GM12873 (cell line): Measurements from ENCODE around the gene CATSPER4.

Experiments
- TF ChIP-seq, protein P1 (sequence below): IDR thresholded peaks from 2 replicates; pipeline ENCODE4 v1.5.1; 2012; ENCODE audit warnings: low read depth, mild to moderate bottlenecking, moderate library complexity, low read length, control low read depth; ENCODE audit not compliant: insufficient read depth; ENCODE audit errors: missing control alignments

The CATSPER4 gene

DNA sequence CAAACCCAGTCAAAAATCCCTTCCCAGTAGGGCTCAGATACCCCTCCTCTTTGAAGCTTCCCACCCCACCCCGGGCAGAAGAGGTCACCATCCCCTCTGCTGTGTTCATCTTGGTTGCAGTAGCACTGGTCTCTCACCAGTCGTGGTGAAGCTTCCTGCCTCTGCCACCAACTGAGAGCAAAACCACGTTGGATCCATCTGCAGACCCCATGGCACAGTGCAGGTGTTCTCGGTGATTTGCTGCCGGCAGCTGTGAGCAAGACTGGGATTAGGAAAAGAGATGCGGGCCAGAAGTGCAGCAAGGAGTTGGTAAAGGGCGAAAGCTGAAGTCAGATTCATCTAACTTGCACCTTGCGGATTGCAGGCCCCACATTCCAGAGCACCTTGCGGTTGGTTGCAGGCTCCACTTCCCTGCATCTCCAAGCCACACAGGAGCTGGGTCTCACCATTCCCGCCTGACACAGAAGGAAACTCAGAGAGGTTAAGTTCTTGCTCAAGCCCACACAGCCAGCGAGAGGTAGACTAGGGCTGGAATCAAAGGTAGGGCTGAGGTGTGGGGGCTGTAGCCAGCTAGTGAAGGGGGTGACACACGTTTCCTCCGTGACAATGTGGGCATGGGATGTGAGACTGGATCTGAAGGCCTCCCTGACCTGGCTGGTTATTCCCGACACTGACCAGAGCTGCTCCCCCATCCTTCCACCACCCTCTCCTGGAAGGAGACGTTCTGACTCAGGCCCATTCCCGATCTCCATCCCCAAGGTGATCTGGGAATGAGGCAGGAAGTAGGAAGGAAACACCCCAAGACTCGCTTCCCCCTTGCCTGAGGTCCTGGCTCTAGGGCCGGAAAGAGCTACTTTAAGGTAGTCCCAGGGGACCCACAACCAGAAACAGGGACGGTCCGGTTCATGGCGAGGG lies 34.8 kb upstream of the CATSPER4 start:
- TF ChIP-seq, protein P1, sequence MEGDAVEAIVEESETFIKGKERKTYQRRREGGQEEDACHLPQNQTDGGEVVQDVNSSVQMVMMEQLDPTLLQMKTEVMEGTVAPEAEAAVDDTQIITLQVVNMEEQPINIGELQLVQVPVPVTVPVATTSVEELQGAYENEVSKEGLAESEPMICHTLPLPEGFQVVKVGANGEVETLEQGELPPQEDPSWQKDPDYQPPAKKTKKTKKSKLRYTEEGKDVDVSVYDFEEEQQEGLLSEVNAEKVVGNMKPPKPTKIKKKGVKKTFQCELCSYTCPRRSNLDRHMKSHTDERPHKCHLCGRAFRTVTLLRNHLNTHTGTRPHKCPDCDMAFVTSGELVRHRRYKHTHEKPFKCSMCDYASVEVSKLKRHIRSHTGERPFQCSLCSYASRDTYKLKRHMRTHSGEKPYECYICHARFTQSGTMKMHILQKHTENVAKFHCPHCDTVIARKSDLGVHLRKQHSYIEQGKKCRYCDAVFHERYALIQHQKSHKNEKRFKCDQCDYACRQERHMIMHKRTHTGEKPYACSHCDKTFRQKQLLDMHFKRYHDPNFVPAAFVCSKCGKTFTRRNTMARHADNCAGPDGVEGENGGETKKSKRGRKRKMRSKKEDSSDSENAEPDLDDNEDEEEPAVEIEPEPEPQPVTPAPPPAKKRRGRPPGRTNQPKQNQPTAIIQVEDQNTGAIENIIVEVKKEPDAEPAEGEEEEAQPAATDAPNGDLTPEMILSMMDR, result no peak

DNA sequence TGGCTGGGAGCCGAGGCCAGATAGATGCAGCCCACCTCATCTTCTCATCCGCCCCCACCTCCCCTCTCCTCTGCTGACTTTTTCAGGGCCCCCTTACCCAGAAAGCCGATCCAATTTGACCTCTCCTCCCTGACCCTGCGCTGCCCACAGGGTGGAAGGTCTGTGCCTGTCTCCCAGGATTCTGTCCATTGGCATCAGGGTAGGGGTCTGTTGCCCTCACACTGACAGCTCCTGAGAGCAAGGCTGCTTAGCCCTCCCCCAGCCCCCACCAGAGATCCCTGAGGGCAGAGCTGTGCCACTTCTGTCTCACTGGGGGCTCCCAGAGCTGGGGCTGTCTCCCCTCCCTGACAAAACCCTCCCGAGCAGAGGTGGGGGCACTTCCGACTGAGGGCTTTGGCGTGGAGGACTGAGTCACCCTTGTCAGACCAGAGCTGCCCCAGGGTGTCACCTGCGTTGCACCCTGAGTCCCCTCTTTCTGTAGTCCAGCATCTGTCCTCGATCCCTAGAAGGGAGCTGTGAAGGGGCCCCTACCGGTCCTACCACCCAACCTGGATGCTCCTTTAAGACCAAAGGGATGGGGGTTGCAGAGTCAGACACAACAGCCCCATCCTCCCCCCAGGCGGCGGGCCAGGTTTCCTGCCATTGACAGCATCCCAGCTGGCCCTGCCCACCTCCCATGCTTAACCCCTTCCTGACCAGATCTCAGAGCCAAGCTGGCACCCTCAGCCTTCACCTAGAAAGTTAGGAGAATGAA lies 33.9 kb upstream of the CATSPER4 start:
- TF ChIP-seq, protein P1, result no peak

DNA sequence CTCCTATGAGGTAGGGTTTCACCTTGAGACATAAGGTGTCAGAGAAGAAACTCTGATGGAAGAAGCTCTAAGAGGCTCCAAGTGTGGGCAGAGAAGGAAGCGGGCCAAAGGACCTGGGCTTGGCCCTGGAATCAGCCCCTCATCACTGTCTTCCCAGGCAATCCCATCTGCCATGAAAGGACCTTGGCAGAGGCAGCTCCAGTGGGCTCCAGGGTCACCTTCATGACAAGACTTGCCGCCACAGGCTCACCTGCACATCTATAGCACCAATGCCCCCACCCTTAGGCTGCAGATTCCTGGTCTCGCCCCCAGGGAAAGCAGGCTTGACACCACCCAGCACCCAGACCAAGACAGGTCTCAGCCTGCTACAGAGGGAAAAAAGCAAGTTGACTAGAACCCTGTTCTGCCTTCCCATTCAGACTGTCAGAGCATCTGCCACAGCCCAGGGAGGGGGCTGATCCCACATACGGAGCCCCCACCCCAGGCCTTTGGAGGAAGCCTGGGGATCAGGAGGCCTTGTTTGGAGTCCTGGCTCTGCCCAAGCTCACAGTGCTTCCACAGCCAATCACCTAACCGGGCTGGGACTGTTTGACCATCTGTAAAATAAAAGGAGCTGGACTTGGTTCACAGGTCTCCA lies 32.0 kb upstream of the CATSPER4 start:
- TF ChIP-seq, protein P1, result no peak

DNA sequence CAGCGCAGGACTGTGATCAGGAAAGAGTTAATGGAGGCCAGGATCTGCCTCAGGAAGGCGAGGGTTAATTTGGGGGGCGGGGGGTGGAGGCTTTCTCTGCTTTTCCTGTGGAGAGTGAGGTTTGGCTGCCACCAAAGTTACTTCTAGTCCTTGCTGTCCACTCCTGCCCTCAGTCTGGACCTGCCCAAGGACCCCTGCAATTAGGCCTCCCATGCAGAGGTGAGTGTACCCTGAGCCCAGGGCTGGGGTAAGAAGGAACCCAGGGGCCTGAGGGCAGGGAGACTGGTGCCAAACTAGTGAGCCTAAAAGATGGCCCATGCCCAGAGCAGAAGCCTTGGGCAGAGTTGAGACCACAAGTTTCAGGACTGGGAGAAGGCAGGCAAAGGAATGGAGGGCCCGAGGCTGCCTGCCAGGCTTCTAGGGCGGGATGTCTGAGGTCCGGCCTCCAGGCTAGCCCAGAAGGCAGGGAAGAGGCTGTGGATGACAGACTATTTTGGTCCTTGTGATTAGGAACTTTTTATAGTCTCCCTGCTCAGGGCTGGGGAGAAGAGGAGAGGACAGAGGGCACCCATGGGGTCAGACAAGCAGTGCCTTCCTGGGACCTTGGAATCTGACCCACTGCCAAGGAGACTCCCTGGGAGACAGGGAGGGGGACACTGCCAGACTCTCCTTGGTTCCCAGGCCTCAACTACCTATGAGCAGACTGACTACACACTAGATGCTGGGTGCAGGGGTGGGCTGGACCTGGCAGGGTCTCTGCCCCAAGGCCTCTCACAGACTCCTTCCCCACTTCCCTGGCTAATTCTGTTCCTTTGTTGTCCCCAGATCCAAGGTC lies 31.3 kb upstream of the CATSPER4 start, which contains the start of gene FAM110D:
FAM110D (plus strand) TSS at position 172 of the 835 bp plus-strand sequence. CDS start 2,213 bp downstream, outside the sequence.
- TF ChIP-seq, protein P1, result no peak

DNA sequence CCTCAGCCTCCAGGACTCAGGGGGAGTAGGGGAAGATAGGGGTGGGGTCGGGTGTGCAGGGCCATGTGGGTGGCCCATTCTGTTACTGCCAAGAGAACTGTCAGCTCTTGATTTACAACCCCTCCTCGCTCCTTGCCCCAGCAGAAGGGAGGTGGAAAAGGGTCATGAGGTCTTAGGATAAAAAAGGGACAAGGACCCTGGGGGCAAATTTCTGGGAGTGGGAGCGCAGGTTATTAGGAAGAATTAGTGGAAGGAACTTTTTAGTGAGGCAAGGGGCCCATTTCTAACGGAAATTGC lies 30.7 kb upstream of the CATSPER4 start:
- TF ChIP-seq, protein P1, result no peak

DNA sequence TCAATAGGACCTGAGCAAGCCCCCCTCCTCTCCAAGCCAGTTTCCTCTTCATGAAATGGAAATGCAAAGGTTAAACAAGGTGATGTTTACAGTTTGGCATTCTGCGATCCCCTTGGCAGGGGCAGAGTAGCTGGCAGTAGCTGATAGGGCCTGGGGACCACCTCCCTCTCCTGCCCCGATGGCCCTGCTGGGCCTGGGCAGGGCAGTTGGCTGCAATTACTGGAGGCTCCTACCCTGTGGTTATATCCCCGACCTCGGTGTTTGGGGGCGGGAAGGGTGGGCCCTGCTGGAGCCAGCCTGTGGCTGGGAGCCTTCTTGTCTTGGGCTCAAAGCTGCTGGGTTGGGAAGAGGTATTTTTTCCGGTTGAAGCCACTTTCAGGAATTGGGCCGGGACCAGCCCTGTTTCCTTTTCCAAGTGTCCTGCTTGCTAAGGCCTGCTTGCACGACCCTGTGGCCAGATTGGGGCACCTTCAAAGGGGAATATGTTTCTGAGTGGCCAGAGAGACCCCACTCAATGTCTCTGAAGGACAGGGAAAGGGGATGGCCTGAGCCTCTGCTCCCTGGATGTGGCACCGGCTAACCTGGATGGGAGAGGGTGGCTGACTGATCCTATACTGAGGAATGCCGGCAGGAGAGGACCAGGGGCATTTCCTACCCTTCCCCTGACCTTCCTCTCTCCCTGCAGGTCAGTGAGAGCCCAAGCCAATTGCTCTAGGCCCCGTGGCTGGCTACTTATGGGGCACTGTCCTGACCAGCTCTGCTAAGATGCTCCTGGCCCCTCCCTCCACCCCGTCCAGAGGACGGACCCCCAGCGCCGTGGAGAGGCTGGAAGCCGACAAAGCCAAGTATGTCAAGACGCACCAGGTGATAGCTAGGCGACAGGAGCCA lies 29.6 kb upstream of the CATSPER4 start:
- TF ChIP-seq, protein P1, result no peak
